GM18867 (cell line): ENCODE measurements around the gene CLRN1.

ENCODE experiments used
- ATAC-seq: cut with Tn5 transposase; IDR thresholded peaks from one replicate; pipeline ENCODE4 v1.9.1; 2021; ENCODE audit warnings: mild to moderate bottlenecking, moderate library complexity; ENCODE audit not compliant: unreplicated experiment

CLRN1 gene

DNA sequence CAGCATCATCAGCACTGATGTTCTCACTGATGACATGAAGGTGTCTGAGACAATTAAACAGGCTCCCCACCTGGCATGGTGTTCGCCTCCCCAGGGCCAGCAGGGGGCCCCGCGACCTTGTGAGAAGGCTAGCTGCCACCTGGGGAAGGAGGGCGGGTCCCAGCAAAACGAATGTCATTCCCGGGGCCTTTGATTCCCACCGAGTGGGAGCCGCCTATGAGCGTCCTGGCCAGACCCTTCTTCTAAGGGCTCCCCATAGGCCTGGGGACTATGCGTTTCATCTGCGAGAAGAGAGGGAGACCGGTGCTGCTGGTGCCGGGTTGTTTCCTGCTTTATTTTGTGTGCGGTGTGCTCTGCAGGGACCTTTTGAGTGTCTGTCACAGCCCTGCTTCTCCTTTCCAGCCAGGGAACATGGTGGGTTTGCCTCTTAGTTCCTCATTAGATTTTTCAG, 46.8 kb downstream of the CLRN1 start:
- peak; percentile 96 for ATAC-seq

DNA sequence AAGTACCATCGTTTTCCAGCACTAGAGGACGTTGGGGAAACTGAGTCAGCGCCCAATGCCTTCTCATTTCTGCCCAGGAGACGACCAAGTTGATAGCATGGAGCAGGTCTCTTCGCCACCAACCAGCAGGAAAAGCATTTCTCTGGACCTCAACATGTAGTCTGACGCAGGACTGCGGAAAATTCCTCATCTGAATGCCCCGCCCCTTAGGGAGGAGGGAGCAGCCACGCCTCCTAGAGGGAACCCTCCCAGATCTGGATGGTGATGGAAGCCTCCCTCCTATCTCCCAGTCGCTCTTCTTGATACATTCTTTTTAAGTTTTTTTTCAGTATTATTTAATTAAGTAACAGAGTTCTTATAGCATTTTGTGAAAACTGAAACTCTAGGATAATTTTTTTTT, 49.9 kb downstream of the CLRN1 start:
- no peak for ATAC-seq

DNA sequence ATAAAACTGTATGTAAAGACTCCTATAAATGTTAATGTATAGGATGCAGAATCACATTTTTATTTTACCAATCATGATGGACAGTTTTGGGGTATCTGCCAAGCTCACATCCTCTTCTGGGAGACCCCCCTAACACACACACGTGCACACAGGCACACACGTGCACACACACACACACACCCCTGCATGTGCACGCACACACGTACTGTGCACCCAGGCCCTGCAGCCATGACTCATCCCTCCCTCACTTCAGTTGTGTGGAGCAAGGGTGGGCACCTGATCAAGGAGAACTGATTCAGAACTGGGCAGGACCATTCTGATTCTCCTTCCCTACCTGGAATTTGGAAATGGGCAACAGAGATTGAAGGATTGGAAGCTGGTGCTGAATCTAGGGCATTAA, 51.3 kb downstream of the CLRN1 start:
- no peak for ATAC-seq

DNA sequence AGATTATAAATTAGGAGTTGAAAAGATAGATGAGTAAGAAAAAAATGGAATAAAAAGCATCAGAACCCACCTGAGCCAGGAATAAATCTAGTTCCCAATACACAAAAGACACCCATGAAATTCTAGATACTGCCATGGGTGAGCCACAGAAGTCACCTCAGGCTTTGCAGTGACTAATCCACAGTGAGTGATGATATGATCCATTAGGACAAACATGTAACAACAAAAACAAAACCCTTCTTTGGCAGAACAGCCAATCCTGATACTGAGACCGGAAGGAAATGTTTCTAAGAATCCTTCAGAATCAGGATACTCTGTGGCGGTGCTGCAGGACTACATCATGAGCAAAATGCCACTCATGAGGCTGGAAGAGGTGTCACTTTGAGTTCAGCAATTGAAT, 52.3 kb downstream of the CLRN1 start:
- no peak for ATAC-seq

DNA sequence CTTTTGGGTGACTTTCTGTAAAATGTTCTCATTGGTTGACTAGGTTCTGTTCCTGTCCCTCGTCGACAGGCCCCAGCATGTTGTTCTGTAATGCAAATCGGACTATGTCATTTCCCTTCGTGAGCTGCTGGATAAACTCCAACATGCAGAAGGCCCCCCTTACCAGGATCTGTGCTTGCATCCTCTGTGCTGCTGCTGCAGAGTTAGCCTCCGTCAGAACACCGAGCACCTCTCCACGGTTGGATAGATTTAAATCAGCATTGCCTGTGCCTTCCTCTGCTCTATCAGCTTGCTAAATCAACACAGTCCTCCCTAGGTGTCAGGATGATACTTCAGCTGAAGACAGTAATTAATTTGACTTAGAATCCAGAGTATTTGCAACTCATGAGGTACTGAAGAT, 54.6 kb downstream of the CLRN1 start:
- ATAC-seq: no peak

DNA sequence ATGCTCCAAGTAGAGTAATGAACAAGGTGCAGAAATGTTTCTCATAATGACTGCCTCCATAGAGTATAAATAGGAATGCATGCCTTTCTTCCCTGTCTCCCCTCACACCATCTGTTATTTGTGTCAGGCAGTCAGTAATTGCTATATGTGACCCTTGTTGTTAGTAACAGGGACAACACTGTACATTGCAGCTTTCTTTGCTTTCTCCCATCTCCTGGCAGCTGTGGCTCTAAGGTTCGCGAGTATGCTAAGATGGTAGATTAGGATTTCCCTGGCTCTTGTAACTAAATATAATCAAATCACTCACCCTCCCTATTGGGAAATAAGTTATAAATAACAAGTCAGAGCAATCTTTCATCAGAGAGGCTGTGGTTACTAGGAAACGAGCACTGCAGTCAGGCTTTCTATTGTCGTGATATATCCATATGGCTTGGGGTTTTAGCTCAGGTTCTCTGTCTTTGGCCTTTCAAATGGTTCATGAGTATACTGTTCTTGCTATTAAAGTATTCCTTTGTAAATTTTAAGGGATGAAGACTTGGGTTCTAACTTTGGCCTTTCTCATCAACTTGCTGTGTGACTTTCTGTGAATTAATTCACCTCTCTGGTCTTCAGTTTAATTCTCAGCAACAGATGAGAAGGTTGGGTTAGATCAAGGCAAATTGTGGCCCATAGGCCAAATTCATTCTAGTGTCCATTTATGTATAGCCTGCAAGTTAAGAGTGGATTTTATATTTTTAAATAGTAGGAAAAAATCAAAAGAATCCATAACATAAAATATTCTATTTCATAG, 59.2 kb downstream of the CLRN1 start:
- ATAC-seq: peak; percentile 20

DNA sequence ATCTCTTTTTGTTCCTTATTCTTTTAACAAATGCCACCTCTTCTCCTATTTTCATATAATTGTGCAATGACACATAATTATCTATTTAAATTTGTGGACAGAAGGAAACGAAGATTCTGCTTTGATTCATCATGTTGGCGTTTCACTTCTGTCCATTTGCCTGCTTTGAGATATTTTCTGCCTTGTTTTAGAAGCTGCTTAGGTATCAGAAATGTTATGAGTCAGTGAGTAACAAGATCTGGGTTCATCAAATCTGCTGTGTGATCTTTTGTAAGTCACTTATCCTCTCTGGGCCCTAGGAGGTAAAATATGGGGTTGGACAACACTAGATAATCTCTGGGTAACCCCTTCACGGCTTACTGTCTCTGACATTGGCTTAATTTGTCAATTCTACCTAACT, 60.0 kb downstream of the CLRN1 start:
- peak; percentile 85 for ATAC-seq

DNA sequence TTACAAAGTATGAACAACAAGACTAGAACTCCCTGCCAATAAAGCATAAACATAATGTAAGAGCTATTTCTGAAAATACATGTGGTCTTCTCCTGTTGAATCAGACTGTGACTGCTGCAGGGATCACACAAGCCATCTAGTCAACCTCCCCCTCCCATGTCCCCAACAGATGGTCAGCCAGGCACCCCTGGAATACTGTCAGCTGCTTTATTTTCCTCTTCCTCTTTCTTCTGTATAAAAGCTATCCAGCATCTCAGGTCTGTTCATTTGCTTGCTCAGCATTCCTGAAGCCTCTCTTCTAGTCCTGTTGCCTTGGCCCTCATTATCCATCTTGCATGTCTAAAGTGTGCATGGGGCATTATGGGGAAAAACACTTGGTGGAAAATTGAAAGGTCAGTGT, 60.8 kb downstream of the CLRN1 start:
- ATAC-seq: no peak

DNA sequence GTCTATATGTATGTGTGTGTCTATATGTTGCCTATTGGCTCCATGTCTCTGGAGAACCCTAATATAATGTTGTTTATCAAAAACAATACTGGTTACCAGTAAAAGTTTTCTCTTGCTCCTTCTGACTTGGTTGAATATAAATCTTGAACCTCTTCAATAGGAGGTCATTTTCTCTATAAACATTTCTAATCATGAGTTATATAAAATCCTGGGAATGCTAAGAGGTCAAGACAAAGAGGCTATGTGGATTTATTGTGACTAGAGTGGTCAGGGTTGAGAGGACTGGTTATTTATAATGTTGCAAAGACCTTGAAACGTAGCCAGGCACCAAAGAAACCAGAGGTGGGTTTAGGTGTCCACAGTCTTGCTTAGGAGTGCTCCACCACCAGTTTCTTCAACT, 66.1 kb downstream of the CLRN1 start:
- ATAC-seq: no peak

DNA sequence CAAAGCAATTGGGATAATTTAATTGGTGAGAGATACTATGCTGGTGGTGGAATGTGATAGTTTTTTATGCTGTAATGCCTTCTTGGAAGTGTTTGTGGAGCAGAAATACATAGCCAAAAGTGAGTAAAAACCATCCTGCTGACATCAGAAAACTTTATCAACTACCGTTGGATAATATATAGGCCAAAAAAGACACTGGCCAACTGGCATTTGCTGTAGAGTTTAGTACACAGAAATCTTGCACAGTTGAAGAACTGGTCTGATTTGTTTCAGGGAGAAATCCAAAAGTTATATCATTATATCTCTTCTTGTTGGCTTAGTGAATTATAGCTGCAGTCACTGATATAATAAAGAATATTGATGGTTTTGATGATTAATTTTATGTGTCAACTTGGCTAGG, 66.8 kb downstream of the CLRN1 start:
- no peak for ATAC-seq

DNA sequence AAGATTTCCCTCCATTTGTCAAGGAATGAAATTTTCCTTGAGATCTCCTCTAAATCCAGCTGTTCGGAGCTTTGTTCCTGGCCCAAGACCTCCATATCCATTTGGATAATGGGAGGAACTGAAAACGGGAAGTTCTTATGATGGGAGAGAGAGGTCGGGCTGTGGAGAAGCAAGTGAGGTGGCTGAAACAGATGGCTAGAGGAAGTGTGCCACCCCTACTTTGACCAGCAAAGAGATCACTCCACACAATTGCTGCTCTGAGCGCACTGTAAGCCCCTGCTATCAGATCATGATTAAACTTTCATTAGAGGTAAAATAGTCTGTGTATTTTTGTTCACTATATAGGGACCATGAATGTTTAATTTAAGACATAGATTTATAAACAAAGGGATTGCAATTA, 67.2 kb downstream of the CLRN1 start, which contains the start of gene MINDY4B:
TSS of gene MINDY4B (minus strand) at position 101 of the 400 bp plus-strand sequence. CDS start at position 101, 0 bp downstream.
- ATAC-seq: no peak

DNA sequence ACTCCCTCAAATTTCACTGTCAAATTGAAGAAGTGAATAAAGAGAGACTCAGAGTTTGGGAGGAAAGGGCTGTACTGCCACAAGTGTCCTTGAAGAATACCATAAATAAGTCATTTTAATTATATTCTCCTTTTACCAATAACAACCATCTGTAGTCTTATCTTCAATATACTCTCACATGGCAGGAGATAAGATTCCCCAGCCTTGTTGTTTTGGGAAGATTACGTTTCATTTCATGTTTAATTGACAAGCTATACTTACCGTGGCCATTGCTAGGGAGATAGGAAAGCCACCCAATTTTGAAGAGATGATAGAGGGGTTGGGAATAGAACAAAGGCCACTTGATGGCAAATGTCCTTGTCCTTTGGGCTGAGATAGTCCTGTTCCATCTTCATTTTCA, 69.5 kb downstream of the CLRN1 start:
- no peak for ATAC-seq

DNA sequence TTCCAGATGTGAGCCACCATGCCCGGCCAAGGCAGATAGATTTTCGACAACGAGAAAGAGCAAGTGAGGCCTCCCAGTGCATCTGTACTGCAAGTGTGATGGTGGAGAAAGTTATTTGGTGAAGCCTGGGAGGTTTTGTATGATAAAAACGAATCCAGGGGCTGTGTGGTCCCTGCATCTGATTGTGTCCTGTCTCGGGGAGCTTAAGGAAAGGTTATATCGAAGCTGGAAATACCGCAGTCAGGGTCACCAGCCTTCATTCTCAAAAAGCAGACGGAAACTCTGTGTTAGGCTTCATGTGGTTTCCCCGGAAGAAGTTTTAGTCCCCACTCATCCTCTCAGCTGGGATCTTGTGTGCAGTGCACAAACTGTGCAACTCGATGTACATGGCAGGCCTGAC, 70.7 kb downstream of the CLRN1 start:
- no peak for ATAC-seq

DNA sequence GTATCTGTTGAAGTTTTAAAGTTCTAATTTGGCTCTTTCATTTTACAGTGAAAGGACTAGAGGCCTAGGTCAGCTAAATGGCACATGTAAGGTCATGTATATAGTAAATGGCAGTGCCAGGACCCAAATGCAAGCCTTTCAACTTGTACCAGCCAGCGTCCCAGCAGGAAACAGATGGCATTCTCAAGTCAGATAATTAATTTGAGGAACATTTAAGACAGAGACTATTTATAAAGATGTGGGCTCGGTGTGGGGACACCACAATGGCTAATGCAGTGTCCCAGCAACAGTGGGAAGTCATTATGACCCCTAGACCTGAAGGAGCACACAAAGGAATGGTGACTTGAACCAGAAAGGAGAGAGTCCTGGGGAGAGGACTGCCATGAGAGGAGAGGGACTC, 73.4 kb downstream of the CLRN1 start:
- no peak for ATAC-seq

DNA sequence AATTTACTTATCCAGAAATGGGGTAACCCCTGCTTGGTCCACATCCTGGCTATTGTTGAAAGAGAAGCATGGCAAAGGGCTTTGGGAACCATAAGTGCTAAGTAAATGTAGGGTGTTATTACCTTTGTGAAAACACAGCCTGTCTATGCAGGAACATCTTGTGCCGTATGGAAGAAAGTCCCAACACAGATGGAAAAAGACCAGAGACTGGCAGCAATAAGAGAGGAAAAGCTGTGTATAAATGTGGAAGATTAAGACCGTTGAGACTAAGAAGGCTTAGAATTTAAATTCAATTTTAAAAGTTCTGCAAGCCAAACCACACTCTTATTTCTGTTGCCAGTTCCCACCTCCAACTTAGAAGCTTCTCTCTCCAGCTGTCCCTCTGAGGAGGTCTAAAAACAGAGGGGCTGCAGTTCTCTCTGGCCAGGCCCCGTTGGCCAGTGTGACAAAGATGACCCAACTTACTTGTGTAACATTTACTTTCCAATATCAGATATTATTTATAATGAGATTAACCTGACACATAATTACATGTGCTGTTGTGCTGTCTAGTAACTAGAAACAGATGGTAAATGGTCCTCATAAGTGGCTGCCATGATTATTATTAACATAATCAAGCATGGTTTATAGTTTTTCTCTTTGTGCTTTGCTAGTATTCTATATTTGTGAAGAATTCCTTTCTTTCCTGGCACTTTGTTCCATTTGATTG, 74.3 kb downstream of the CLRN1 start:
- ATAC-seq: no peak

DNA sequence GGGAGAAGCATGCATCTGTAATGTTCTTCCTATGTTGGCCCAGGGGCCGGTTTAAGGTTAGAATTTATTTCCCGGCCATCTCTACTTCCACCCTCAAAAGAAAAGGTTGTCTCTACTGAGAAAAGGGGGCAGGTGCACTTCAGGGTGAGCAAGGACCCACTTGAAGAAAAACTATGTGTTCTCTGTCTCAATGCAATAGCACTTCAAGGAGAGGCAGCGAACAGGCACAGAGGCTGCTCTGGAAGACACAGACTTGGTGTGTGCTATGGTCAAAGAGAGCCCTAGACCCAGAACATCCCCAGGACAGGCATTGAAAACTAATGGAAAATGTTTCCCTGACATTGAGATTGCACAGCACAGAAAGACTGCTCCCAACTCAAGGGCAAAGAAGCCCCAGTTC, 74.9 kb downstream of the CLRN1 start:
- ATAC-seq: no peak

DNA sequence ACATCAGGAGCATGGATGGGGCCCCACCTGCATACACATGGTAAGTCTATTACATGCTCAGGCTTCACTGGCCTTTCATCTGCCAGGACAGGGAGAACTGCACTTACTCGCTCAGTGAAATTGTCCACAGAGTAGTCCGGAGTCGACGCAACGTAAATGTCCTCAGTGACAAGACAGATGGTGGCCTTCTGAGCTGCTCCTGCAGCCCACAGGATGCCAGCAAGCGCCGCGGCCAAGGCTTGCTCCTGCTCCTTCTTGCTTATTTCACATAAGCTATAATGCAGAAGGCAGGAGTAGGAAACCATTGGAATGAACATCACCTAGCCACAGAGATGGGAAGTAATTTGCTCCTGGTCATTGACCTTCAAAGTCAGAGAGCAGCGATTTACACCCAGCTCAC, 81.7 kb downstream of the CLRN1 start:
- no peak for ATAC-seq

DNA sequence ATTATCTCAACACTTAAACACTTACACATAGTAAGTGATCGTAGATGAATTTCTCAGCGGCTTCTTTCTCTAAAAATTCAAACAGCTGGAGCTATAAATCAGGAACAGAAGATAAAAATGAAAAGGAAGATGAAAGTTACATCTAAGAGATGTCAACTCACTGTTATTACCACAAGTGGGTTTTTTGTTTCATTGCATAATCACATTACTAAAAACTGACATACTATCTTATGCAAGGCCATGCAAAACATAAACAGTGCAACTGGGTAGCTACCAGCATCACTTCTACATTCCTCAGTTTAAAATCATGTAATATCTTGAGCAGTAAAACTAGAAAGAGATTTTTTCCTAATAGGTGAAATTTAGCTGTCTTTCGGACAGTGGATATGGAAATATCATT, 82.2 kb downstream of the CLRN1 start:
- ATAC-seq: no peak

DNA sequence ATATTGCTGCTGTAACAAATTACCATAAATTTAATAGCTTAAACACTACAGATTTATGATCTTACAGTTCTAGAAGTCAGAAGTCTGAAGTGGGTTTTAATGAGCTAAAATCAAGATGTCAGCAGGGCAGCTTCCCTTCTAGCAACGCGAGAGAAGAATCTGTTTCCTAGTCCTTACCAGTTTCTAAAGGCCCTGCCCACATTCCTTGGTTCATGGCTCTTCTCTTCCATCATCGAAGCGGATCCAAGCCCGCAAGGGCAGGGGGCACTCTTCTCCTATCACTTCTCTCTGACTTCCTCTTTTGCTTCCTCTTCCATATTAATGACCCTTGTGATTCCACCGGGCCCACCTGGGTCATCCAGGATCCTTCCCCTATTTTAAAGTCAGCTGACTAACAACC, 83.4 kb downstream of the CLRN1 start:
- ATAC-seq: no peak

DNA sequence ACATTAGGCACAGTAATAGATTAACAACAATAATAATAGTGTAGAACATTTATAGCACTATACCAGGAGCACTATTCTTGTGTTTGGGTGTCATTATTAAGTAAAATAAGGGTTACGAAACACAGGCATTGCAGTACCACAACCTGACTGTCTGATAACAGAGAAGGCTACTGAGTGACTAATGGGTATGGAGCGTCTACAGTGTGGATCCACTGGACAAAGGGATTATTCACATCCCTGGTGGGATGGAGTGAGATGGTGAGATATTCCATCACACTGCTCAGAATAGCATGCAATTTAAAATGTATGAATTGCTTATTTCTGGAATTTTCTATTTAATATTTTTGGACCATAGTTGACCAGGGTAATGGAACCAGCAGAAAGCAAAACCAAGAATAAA, 85.5 kb downstream of the CLRN1 start:
- no peak for ATAC-seq

DNA sequence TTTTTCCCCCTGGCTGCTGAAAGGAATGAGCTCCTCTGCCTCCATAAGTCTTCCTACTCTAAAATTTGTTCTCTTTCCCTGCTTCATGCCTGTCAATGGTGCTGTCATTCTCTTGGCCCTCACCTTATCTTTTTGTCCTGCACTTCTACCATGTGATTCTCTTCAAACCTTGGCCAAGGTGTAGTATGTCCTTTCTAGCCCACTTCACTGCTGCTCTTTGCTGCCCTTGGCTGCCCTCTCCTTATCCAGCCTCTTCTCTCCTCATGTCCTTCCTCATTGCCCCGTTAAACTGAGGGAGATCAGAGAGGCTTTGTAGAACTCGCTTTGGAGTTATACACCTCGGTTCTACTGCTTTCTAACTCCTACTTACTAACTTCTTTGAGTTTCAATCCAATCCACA, 87.0 kb downstream of the CLRN1 start:
- ATAC-seq: no peak

DNA sequence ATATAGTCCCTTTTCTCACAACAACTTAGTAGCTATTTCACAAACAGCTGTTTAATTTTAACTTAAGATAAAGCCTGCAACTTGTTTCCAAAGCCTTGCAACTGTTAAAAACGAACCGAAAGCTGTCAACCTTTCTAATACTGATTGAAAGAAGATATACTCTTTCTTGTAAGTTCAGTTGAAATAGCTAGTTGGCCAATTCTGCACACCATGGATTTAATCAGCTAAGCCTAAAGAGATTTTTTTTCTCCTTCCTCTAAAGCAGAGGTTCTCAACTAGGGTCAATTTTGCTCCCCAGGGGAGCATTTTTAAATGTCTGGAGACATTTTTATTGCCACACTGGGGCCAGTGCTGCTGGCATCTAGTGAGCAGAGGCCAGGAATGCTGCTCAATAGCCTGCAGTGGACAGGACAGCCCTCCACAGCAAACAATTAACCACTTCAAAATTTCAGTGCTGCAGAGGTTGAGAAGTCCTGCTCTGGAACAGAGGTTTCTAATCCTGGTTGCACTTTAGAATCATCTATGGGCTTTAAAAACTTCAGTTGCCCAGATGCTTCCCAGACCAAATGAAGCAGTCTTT, 93.4 kb downstream of the CLRN1 start:
- no peak for ATAC-seq
